Measurements from ENCODE around the gene CISH. TPM values are rescaled to one million over a fixed set of nuclear protein-coding genes. Genes with fewer than 3 reads are reported as not detected.

Gene CISH
- total RNA-seq, 1 experiment from 2014 or later: 1.7 TPM

DNA sequence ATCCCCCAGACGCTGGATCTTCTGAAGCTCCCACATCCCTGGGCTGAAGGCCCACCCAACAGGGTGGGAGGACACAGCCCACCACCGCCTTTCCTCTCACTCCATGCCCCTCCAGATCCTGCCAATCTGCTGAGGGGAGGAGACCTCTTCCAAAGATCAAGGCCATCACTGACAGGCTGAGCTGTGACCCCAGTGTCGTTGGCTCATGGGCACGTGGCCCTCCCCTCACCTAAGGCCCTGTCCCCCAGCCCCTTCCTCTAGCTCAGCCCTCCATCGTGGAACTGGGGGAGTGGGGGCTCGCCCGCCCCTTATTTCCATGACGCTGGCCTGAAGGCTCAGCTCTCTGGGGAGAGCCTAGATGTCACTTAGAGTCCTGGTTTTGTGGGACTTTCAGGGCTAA is 54.5 kb downstream of the CISH start:
- H2BK20ac ChIP-seq (ENCODE audit: low read depth, low read length, poor library complexity, severe bottlenecking): no peak overlapping the region
- H2BK15ac ChIP-seq (ENCODE audit: low read depth, low read length): no peak overlapping the region
- TF ChIP-seq, protein P1, sequence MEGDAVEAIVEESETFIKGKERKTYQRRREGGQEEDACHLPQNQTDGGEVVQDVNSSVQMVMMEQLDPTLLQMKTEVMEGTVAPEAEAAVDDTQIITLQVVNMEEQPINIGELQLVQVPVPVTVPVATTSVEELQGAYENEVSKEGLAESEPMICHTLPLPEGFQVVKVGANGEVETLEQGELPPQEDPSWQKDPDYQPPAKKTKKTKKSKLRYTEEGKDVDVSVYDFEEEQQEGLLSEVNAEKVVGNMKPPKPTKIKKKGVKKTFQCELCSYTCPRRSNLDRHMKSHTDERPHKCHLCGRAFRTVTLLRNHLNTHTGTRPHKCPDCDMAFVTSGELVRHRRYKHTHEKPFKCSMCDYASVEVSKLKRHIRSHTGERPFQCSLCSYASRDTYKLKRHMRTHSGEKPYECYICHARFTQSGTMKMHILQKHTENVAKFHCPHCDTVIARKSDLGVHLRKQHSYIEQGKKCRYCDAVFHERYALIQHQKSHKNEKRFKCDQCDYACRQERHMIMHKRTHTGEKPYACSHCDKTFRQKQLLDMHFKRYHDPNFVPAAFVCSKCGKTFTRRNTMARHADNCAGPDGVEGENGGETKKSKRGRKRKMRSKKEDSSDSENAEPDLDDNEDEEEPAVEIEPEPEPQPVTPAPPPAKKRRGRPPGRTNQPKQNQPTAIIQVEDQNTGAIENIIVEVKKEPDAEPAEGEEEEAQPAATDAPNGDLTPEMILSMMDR (conservative IDR thresholded peaks at IDR 0.05): no peak
- H3T11ph ChIP-seq (ENCODE audit: low read length): no peak overlapping the region
- H3K9ac ChIP-seq (ENCODE audit: extremely low read depth, insufficient read length, low read length): no peak overlapping the region
- H3K14ac ChIP-seq (ENCODE audit: insufficient read depth, low read length): no peak overlapping the region
- no peaks in the 10 kb centered on the region for H3K4me1 ChIP-seq (ENCODE audit: insufficient read depth, low read length)
- H3K36me3 Mint-ChIP-seq (ENCODE audit: insufficient read depth in 1 of 3, low read depth in 3 of 3): no peaks in the 10 kb centered on the region; a peak in 1 of 7 replicates
- no peak overlapping the region for H2BK12ac ChIP-seq (ENCODE audit: insufficient read length, low read depth, low read length)
- no peaks in the 10 kb centered on the region for H3K79me2 ChIP-seq (ENCODE audit: insufficient read depth, low read length)
- H3K27me3 Mint-ChIP-seq (ENCODE audit: low read depth): peaks cover 15% of the 10 kb centered on the region
- no peak overlapping the region for H3K23ac ChIP-seq (ENCODE audit: insufficient read length, low read depth, low read length)
- H4K91ac ChIP-seq (ENCODE audit: insufficient read length, low read depth, low read length): no peak overlapping the region
- H4K20me1 ChIP-seq (ENCODE audit: control insufficient read depth, insufficient read depth, insufficient read length): peaks cover 5% of the 10 kb centered on the region
- no peak overlapping the region for H2BK120ac ChIP-seq (ENCODE audit: low read depth, low read length, poor library complexity, severe bottlenecking)
- H3K4me1 Mint-ChIP-seq: peaks cover 9 to 15% of the 10 kb centered on the region in 2 experiments
- H2BK5ac ChIP-seq (ENCODE audit: insufficient read length, low read length): no peak overlapping the region
- no peak overlapping the region for H4K5ac ChIP-seq (ENCODE audit: insufficient read length, low read depth, low read length)
- no peak overlapping the region for H3K18ac ChIP-seq (ENCODE audit: insufficient read length, low read depth, low read length)
- H3K27ac ChIP-seq (ENCODE audit: insufficient read length, low read depth, low read length): no peak overlapping the region
- H4K8ac ChIP-seq (replicated peaks; ENCODE audit: insufficient read length, low read depth, low read length): no peak overlapping the region
- no peaks in the 10 kb centered on the region for H3K79me1 ChIP-seq (ENCODE audit: insufficient read depth, low read depth, low read length, poor library complexity, severe bottlenecking)
- H3K23me2 ChIP-seq (ENCODE audit: insufficient read length, low read depth, low read length, poor library complexity, severe bottlenecking): no peaks in the 10 kb centered on the region
- H3K9me3 ChIP-seq (ENCODE audit: control insufficient read depth, low read depth, low read length): no peaks in the 10 kb centered on the region
- no peak overlapping the region for H3K4me3 Mint-ChIP-seq
- no peak overlapping the region for H3K27ac Mint-ChIP-seq
- no peak for DNase-seq
- H2AK5ac ChIP-seq (ENCODE audit: insufficient read length, low read length): no peak overlapping the region
- H3K9me3 Mint-ChIP-seq: no peaks in the 10 kb centered on the region
- H3K56ac ChIP-seq (ENCODE audit: insufficient read length, low read depth, low read length): no peak overlapping the region
- H3K4ac ChIP-seq (ENCODE audit: low read depth, low read length): no peak overlapping the region
- no peaks in the 10 kb centered on the region for H3K27me3 ChIP-seq (ENCODE audit: insufficient read depth, low read length)
- no CpG with 5 or more reads among the region's 8 CpGs for WGBS (ENCODE audit: extremely low coverage, insufficient read length, low lambda C conversion rate)
- no peak overlapping the region for H3K4me2 ChIP-seq (ENCODE audit: insufficient read depth, insufficient read length, low read length)
- H2AFZ ChIP-seq (ENCODE audit: low read length): no peak overlapping the region

Other genes with a start within 250 kb of the CISH start
- gene CACNA2D2, start 108.1 kb downstream of the CISH start, total RNA-seq (2021): 27.7 and 28.1 TPM in 2 replicates
- 5.5 and 7.1 TPM in 2 replicates for gene C3orf18, start 44.0 kb downstream of the CISH start, total RNA-seq (2021)
- 11.6 and 12.5 TPM in 2 replicates for gene HEMK1, start 42.3 kb downstream of the CISH start, total RNA-seq (2021)
- 57.0 and 57.9 TPM in 2 replicates for gene MAPKAPK3, start 5.4 kb upstream of the CISH start, total RNA-seq (2021)
- gene DOCK3, start 63.2 kb upstream of the CISH start, total RNA-seq (2021): 7.0 and 8.3 TPM in 2 replicates

Data from H9 (cell line).